GM18502 (cell line): ENCODE measurements around the gene TNRC6C.
"Not testable (repeated sequence)": the region's sequence is repeated elsewhere in the genome, so short reads cannot be mapped to it uniquely, and the experiment has no call there.

Experiments used
- ATAC-seq: cut with Tn5 transposase; IDR thresholded peaks from one replicate; pipeline ENCODE4 v1.9.1; 2021; ENCODE audit warnings: mild to moderate bottlenecking; ENCODE audit not compliant: unreplicated experiment, poor library complexity

The TNRC6C gene

GRCh38 chr17:77961741-77962140 is 3.2 kb downstream of the TNRC6C start:
- ATAC-seq, result no peak

- ATAC-seq, result no peak
These were observed 3.8 kb downstream of the TNRC6C start for GRCh38 chr17:77962348-77962747.

GRCh38 chr17:77963441-77963840 is 4.9 kb downstream of the TNRC6C start:
- ATAC-seq, result no peak

GRCh38 chr17:77965352-77965751 is 6.8 kb downstream of the TNRC6C start:
- no peak for ATAC-seq

- ATAC-seq, result no peak
These were observed 8.0 kb downstream of the TNRC6C start for GRCh38 chr17:77966476-77966875.

GRCh38 chr17:77968788-77969187 is 10.3 kb downstream of the TNRC6C start:
- no peak for ATAC-seq

- ATAC-seq, result not testable (repeated sequence)
These were observed 13.8 kb downstream of the TNRC6C start for GRCh38 chr17:77972271-77972670.

GRCh38 chr17:77973953-77974352 is 15.4 kb downstream of the TNRC6C start:
- ATAC-seq, result no peak

- ATAC-seq, result no peak
These were observed 15.9 kb downstream of the TNRC6C start for GRCh38 chr17:77974396-77974795.

- not testable (repeated sequence) for ATAC-seq
These were observed 23.9 kb downstream of the TNRC6C start for GRCh38 chr17:77982430-77982829.

GRCh38 chr17:77990301-77990700 is 31.8 kb downstream of the TNRC6C start:
- ATAC-seq, result no peak

GRCh38 chr17:77993735-77994134 is 35.2 kb downstream of the TNRC6C start:
- not testable (repeated sequence) for ATAC-seq

- ATAC-seq, result no peak
These were observed 36.8 kb downstream of the TNRC6C start for GRCh38 chr17:77995146-77995852.

- ATAC-seq, result no peak
These were observed 37.8 kb downstream of the TNRC6C start for GRCh38 chr17:77996256-77996655.

- no peak for ATAC-seq
These were observed 41.1 kb downstream of the TNRC6C start for GRCh38 chr17:77999413-78000173.

- ATAC-seq, result no peak
These were observed 41.8 kb downstream of the TNRC6C start for GRCh38 chr17:78000341-78000740.

- ATAC-seq, result no peak
These were observed 42.7 kb downstream of the TNRC6C start for GRCh38 chr17:78001182-78001581.

- ATAC-seq, result no peak
These were observed 43.1 kb downstream of the TNRC6C start for GRCh38 chr17:78001612-78002011.

GRCh38 chr17:78002166-78002565 is 43.7 kb downstream of the TNRC6C start:
- no peak for ATAC-seq

- ATAC-seq, result no peak
These were observed 47.1 kb downstream of the TNRC6C start for GRCh38 chr17:78005452-78006171.

- no peak for ATAC-seq
These were observed 47.8 kb downstream of the TNRC6C start for GRCh38 chr17:78006338-78006737.
